PC-9 (cell line): ENCODE data around the gene NCK2. TPM values are rescaled to one million over a fixed set of nuclear protein-coding genes. Genes with fewer than 3 reads are reported as not detected.

ENCODE experiments used
- BruUV-seq: library from RNA; stranded (reverse); fragments of 400-500 nt; replicated peaks from 2 replicates; lab custom pipeline; 2021; lab: Mats Ljungman, UMichigan
- CTCF ChIA-PET: fragments of 300-600 bp; sonication (Branson Sonifier 250); formaldehyde crosslinking; loops from one replicate; lab custom pipeline; 2022; ENCODE audit warnings: antibody characterized with exemption; lab: Charles Lee
- POLR2A ChIA-PET: fragments of 300-600 bp; sonication (Branson Sonifier 250); formaldehyde crosslinking; loops from one replicate; lab custom pipeline; 2022; ENCODE audit warnings: antibody characterized with exemption; ENCODE audit not compliant: unreplicated experiment; lab: Charles Lee
- DNase-seq, 2 experiments: peaks; one replicate each; pipeline versions ENCODE4 v3.0.0 to v3.0.0-alpha.2; 2015 to 2022; ENCODE audit warnings: mixed read lengths in 1 of 2
- H2AFZ ChIP-seq: fragments of 200-600 bp; sonication (generic); 2 replicates; pipeline ENCODE4 v1.8.1; 2017; ENCODE audit warnings: antibody characterized with exemption
- H3F3A ChIP-seq: fragments of 200-600 bp; sonication (generic); 2 replicates; pipeline ENCODE4 v1.8.1; 2017; ENCODE audit warnings: antibody characterized with exemption, mild to moderate bottlenecking, low read depth; ENCODE audit not compliant: insufficient read depth
- H3K27ac ChIP-seq: fragments of 200-600 bp; sonication (generic); 2 replicates; pipeline ENCODE4 v1.6.1; 2016; ENCODE audit warnings: mixed run types
- H3K27me3 ChIP-seq: fragments of 200-600 bp; sonication (generic); 2 replicates; pipeline ENCODE4 v1.6.1; 2016; ENCODE audit warnings: low read depth, mixed run types; ENCODE audit not compliant: insufficient read depth
- H3K36me3 ChIP-seq: fragments of 200-600 bp; sonication (generic); 2 replicates; pipeline ENCODE4 v1.6.1; 2016; ENCODE audit warnings: low read depth, mixed run types
- H3K4me1 ChIP-seq: fragments of 200-600 bp; sonication (generic); replicated peaks from 2 replicates; pipeline ENCODE4 v1.6.1; 2016; ENCODE audit warnings: mixed run types; ENCODE audit not compliant: insufficient read depth
- H3K4me2 ChIP-seq: fragments of 200-600 bp; sonication (generic); 2 replicates; pipeline ENCODE4 v1.6.1; 2017; ENCODE audit warnings: mixed run types
- H3K4me3 ChIP-seq: fragments of 200-600 bp; sonication (generic); 2 replicates; pipeline ENCODE4 v1.6.1; 2016; ENCODE audit warnings: mixed run types
- H3K79me2 ChIP-seq: fragments of 200-600 bp; sonication (generic); 2 replicates; pipeline ENCODE4 v1.6.1; 2017; ENCODE audit warnings: low read depth, mixed run types
- H3K9me2 ChIP-seq: fragments of 200-600 bp; sonication (generic); 2 replicates; pipeline ENCODE4 v1.8.1; 2017; ENCODE audit warnings: mild to moderate bottlenecking; ENCODE audit not compliant: insufficient read depth
- H3K9me3 ChIP-seq: fragments of 200-600 bp; sonication (generic); 2 replicates; pipeline ENCODE4 v1.8.1; 2016; ENCODE audit warnings: low read depth; ENCODE audit not compliant: insufficient read depth
- H4K20me1 ChIP-seq: fragments of 200-600 bp; sonication (generic); 2 replicates; pipeline ENCODE4 v1.8.1; 2017; ENCODE audit not compliant: insufficient read depth
- EZH2 ChIP-seq: fragments of 200-600 bp; sonication (generic); IDR thresholded peaks from 2 replicates; pipeline ENCODE4 v1.8.0; 2017; ENCODE audit warnings: antibody characterized with exemption, low read depth
- intact Hi-C: fragments of 100-400 bp; cut with micrococcal nuclease; formaldehyde crosslinking; loops from one replicate; pipeline ENCODE4 v1.10.0; 2022; ENCODE audit not compliant: unreplicated experiment
- total RNA-seq: library from RNA; stranded (reverse); gene quantifications from 2 replicates; pipeline ENCODE4 v1.2.3, GENCODE V29; 2021
- TF ChIP-seq, protein P1 (sequence below): fragments of 200-600 bp; sonication (generic); conservative IDR thresholded peaks from 2 replicates; pipeline ENCODE4 v1.6.1; 2017; ENCODE audit warnings: mixed run types, antibody characterized with exemption, mild to moderate bottlenecking, moderate library complexity

Gene NCK2
- total RNA-seq, 1 experiment from 2014 or later = 26.0 TPM

DNA sequence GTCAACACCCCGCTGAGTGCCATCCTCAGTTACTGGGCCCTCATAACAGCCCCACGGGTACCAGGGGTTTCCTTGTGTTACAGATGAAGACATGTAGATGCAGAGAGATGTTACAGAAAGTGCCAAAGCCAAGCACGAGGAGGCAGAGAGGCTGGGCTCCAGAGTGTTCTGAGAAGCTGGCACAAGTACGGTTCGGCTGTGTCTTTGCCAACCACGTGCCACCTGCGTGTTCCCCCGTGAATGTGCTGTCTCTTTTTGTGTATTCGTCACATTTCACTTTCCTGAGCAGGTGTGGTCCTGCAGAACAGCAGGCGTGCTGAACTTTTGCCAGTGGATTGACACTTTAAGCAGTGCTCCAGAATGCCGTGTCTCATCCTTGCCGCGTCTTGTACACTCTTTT lies 124.6 kb downstream of the NCK2 start:
- H3K4me1 ChIP-seq = 0 out of 2 replicates have a peak, but pooled peaks cover 6% of the 10 kb centered on the region
- CTCF ChIA-PET = no interaction called here
- no peaks in the 10 kb centered on the region for H3K36me3 ChIP-seq
- H3F3A ChIP-seq = no peaks in the 10 kb centered on the region
- H3K27ac ChIP-seq = no peak overlapping the region
- no peak for DNase-seq
- no peaks in the 10 kb centered on the region for H3K9me2 ChIP-seq
- POLR2A ChIA-PET = no interaction called here
- no peaks in the 10 kb centered on the region for H3K27me3 ChIP-seq
- H3K4me2 ChIP-seq = no peak overlapping the region
- intact Hi-C loops = no loop called here
- H3K9me3 ChIP-seq = no peaks in the 10 kb centered on the region
- TF ChIP-seq EZH2 = no peak
- TF ChIP-seq, protein P1, sequence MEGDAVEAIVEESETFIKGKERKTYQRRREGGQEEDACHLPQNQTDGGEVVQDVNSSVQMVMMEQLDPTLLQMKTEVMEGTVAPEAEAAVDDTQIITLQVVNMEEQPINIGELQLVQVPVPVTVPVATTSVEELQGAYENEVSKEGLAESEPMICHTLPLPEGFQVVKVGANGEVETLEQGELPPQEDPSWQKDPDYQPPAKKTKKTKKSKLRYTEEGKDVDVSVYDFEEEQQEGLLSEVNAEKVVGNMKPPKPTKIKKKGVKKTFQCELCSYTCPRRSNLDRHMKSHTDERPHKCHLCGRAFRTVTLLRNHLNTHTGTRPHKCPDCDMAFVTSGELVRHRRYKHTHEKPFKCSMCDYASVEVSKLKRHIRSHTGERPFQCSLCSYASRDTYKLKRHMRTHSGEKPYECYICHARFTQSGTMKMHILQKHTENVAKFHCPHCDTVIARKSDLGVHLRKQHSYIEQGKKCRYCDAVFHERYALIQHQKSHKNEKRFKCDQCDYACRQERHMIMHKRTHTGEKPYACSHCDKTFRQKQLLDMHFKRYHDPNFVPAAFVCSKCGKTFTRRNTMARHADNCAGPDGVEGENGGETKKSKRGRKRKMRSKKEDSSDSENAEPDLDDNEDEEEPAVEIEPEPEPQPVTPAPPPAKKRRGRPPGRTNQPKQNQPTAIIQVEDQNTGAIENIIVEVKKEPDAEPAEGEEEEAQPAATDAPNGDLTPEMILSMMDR = no peak
- no peaks in the 10 kb centered on the region for H4K20me1 ChIP-seq
- H3K4me3 ChIP-seq = no peak overlapping the region
- BruUV-seq = no TSS peak
- no peaks in the 10 kb centered on the region for H3K79me2 ChIP-seq
- H2AFZ ChIP-seq = no peak overlapping the region

DNA sequence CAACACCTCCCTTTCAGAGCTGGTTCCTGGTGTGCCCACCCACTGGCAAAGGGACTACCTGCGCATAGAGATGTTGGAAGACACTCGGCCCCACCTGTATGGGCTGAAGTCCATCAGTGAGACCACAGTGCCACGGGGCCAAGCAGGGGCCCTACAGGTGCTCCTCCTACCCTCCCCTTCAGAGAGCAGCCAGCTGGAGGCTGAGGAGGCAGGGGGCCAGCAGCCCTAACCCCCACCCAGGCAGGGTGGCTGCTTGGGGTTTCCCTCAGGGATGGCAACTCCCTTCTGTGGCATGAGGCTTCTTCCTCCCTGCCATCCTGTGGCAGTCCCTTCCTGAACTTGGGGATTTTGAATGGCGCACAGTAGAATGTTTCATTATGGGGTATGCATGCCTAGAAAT lies 125.3 kb downstream of the NCK2 start:
- CTCF ChIA-PET = no interaction called here
- TF ChIP-seq EZH2 = no peak
- TF ChIP-seq, protein P1 = no peak
- POLR2A ChIA-PET = no interaction called here
- Histone ChIP-seq H3K36me3 (no peaks in the 10 kb centered on the region), H2AFZ (no peak overlapping the region), H4K20me1 (no peaks in the 10 kb centered on the region), H3K4me1 (0 out of 2 replicates have a peak, but pooled peaks cover 6% of the 10 kb centered on the region), H3K4me3 (no peak overlapping the region), H3K4me2 (no peak overlapping the region), H3K27me3 (no peaks in the 10 kb centered on the region), H3K79me2 (no peaks in the 10 kb centered on the region), H3K9me2 (no peaks in the 10 kb centered on the region), H3K27ac (no peak overlapping the region), H3K9me3 (no peaks in the 10 kb centered on the region), H3F3A (no peaks in the 10 kb centered on the region)
- BruUV-seq = no TSS peak
- DNase-seq = no peak
- intact Hi-C loops = no loop called here

DNA sequence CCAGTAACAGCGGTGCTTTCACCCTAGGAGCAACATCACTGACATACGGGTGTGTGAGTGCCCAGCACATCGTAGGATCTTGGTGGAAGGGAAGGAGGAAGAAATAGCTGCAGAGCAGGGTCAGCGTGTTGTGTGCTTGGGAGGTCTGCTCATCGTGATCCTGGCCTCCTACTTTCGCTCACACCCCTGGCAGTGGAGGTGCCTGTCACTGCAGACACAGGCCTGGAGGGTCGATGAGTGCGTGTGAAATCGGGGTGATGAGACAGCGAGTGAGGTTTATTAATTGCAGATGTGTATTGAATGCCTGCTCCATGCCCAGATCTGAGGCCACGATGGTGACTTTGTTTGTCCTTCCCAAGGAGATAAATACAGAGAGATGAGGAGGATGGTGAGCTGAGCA lies 126.1 kb downstream of the NCK2 start:
- Histone ChIP-seq H3K9me2 (no peaks in the 10 kb centered on the region), H3K36me3 (no peaks in the 10 kb centered on the region), H3K9me3 (no peaks in the 10 kb centered on the region), H3K4me2 (no peak overlapping the region), H3K79me2 (no peaks in the 10 kb centered on the region), H3K4me1 (0 out of 2 replicates have a peak, but pooled peaks cover 6% of the 10 kb centered on the region), H3K27me3 (no peaks in the 10 kb centered on the region), H3K27ac (no peak overlapping the region), H2AFZ (no peak overlapping the region), H3F3A (no peaks in the 10 kb centered on the region), H4K20me1 (no peaks in the 10 kb centered on the region), H3K4me3 (no peak overlapping the region)
- TF ChIP-seq EZH2 = no peak
- TF ChIP-seq, protein P1 = no peak
- ChIA-PET POLR2A (no interaction called here), CTCF (no interaction called here)
- BruUV-seq = no TSS peak
- intact Hi-C loops = no loop called here
- no peak for DNase-seq
